HG02885 (cell line): ENCODE measurements around the gene CPN2.
A peak's percentile ranks its signal among the peaks of the same experiment; 100 is the strongest.

Experiments
- ATAC-seq: cut with Tn5 transposase; IDR thresholded peaks from one replicate; pipeline ENCODE4 v1.9.1; 2021; ENCODE audit warnings: mild to moderate bottlenecking; ENCODE audit not compliant: unreplicated experiment, poor library complexity

CPN2 gene

DNA sequence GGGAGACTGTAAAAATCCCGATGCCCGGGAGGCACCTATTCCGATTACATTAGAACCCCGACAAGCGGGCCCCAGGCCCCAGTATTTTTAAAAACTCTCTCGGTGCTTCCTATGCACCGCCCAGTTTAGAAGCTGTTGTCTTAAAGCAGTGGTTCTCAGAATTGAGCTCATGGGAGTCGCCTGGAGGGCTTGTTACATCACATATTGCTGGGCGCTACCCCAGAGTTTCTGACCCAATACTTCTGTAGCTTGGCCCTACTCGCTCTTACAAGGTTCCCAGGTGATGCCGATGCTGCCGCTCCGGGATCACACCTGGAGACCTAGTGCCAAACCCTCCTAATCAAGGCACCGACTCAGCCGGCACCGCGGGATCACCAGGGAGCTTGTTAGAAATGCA, 35.2 kb downstream of the CPN2 start:
- ATAC-seq, result peak; percentile 20

DNA sequence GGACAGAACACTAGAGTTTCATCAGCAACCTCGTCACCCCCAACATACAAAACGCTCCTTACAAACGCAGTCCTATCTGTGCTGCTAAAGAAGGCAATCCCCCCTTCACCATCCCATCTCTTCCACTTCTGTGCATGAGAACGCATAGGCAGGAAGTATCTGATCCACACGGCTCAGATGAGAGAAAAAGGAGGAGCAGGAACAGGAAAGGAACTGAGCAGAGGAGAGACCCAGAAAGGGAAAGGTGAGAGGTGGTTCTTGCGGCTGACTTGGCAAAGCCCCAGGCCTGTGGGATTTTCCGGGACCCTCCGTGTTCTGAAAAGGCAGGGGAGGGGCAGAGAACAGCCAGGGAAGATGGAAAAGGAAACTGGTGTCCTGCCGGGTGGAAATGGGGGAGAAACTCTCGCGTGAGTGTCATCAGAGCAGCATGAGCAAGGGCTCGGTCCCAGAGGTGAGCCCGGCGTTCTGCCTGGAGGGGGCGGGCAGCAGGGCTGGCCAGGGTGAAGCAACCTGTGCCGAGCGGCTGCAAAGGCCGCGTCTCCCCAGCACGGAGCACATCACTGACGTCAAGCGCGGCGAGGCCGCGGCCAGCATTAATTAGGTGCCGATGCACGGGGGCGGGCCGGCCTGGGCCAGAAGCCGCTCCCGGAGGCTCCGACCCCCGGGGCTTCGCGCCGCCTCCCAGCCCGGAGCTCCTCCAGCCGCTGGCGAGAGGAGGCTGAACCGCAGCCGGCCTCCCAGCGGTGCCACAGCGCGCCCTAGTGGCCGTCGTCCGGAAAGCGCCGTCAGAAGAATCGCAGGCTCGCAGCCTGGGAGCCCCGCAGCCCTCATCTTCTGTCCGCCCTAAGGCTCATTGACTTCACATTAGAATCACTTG, 35.8 kb downstream of the CPN2 start:
- ATAC-seq, result peak; percentile 92

DNA sequence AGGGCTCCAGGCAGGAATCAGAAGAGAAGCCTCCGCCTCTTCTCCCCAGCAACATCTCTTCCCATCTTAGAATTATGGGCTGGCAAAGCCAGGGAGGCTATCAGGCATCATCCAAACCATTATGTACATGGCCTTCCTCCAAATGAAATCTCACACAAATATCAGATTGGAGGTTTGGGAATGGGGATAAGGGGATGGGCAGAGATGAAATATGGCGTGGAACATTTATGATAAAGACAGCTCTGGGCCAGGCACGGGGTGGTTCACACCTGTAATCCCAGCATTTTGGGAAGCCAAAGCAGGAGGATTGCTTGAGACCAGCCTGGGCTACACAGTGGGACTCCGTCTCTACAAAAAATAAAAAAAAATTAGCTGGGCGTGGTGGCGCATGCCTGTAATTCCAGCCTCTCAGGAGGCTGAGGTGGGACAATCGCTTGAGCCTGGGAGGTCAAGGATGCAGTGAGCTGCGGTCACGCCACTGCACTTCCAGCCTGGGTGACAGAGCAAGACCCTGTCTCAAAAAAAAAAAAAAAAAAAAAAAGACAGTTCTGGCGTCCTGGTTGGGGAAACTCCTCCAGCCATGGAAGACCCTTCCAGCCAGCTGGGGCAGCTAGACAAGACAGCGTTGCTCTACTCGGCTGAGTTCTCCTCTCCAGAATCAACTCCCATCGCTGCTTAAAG, 36.6 kb downstream of the CPN2 start:
- ATAC-seq, result no peak

DNA sequence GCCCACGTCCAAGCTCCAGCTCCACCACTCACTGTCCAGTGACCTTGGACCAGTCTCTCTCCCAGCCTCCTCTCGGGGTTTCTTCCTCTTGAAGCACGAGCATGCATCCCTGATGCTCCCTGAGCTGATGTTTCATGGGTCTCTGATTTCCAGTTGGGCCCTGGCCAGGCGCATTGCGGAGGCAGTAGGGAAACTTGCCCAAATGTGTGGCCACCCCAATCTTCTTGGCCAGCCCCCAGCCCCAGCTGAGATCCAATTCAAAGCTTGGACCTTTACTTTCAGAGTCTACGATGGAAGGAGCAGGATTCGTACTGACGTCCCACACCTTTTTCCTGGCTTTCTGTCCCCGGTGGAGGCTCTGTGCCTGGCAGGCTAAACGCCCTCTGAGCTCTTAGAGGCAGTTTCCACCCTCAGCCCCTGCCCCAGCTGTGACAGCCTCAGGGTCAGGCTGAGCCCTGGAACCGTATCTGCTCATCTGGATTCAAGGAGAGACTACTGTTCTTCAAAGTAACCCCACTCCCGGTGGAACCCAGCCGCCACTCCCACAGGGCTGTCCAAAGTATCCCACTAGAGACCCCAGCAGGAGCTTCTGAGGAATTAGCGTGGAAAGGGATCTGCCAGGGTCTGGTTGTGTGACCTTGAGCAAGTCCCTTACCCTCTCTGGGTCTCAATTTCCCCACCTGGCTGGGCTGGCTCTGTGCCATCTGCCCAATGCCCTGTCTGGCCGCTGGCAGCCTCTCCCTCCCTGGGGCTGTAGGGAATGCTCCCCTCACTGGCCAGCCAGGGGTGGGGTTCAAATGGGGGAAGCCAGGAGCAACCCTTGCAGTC, 37.4 kb downstream of the CPN2 start:
- ATAC-seq, result no peak

DNA sequence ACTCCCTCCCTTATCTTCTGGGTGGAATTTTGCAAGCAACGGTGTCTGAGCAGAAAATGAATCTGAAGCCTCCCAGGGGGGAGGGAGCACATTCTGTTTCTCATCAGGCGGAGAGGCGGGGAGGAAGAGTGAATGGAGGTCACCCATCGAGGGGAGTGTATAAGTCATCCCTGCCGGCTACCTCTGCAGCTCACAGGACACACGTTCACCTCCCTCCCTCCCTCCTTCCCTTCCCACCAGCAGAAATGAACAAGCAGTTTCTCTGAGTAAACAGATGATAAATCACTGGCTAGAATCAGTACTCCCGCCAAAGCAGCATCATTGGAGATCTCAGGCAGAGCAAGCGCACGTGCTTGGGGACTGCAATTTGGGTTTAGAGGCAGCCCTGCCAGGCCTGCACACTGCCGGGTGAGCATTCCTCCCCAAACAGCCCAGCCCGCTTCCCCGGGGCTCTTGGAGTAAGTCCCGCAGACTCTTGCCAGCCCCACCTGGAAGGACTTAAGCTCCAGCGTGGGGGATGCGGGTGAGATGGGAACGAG, 38.3 kb downstream of the CPN2 start:
- no peak for ATAC-seq

DNA sequence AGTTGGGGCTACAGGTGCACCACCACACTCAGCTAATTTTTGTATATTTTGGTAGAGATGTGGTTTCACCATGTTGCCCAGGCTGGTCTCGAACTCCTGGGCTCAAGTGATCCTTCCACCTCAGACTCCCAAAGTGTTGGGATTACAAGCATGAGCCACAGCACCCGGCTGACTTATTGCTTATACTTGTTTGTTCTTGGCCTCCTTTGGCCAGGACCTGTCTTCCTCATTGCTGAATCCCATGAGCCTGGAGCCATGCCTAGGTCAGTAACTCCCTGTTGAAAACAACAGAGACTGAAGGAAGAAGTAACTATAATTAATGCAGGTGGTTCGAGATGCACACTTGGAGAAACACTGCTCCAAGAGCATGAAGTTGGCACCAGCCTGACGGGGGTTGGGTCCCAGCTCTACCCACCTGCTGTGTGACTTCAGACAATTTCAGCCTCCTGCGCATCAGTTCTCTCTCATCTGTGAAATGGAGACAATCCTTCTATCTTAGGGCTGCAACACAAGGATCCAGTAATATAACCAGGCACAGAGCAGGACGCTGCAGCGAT, 38.9 kb downstream of the CPN2 start:
- no peak for ATAC-seq

DNA sequence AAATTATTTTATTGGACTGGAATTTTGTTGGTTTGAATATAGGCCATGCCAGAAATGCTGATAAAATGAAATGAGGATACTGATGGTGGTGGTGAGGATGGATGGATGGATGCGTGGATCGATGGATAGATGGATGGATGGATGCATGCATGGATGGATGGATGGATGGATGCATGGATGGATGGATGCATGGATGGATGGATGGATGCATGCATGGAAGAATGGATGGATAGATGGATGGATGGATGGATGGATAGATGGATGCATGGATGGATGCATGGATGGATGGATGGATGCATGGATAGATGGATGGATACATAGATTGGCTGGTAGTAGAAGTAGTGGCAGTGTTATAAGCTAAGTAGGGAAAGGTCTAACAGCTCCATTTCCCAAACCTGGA, 40.1 kb downstream of the CPN2 start:
- ATAC-seq, result no peak

DNA sequence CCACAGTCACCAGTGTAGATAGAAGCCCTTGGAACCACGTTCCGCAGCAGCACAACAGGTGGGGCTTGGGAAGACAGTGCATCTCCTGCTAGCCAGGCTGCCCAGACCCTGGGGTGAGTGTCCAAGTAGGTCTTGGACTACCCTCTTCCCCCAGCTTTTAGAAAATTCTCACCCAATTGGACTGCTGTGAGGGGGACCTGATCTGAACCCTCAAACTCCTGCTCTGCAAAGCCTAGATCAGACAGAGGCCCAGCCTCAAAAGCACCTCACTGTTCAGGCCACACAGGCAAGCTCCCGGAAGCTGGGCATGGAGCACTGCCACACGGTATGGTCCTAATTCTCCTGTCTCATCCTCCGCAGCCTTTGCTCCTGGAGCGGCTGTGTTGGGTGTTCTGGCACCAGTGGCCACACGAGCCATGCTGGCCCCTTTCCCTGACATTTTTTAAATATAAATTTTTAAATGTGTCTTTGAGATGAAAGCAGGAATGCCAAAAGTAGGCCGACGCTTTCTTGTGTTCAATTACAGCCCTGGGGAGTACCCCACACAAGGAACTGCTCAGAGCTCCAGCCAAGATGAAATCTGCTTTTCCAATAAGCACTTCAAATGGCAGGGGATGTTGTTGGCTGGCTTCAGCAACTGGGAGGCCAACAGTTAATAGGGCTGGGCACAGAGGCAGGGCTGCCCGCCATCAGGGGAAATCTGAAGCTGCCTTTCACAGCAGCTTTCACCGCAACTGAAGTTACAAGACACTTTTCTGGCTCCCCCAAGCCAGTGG, 40.9 kb downstream of the CPN2 start:
- no peak for ATAC-seq

DNA sequence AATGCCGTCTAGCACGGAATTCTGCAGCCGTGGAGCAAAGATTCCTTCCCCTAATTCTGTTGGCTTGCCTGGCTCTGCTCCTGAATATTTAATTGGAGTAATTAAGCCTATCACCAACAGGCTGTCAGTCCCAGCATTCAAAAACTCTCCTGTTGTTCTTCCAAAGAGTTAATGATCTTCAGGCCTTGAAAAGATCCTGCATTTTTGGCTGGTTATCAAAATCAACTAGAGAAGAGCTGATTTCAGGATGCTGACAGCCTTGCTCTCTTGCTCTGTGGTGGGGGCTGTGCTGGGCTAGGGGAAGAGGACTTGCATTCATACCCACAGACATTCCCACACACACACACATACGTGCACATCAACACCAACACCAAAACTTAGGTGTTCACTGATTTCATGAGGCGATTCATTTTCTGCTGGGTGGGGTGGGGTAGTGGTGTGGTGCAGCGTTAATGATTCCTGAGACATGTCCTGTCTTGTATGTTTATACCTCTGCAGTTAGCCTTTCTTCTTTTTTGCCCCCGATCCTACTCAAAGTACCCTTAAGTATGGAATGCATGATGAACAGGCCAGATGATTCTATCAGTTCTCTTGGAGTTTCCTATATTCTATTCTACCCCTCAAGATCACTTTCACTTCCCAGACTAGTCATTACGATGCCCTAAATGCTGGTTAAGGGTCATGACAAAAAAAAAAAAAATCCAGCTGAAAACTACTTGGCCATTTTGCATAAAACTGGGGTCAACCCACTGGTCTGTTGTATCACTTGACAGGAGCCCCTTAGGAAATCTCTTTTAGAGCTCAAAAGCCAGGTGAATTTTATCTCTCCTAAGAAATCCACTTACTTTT, 42.3 kb downstream of the CPN2 start:
- ATAC-seq, result no peak

DNA sequence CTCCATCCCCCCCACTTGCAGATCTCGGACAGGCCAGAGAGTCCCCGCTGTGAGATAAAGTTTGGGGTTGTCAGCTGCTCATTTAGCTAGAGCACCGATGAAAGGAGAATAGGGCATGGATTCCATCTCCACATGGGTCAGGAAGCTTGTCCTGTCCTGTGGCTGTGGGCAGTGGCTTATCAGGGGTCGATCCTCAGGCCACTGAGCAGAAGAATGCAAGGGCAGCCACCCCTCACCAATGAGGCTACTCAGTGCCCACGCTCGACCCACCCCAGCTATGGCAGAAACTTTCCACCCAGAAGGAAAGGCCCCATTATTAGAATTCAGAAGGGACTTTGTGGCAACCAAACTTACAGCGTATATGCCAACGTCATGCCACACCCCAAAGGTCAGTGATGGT, 43.3 kb downstream of the CPN2 start:
- no peak for ATAC-seq

DNA sequence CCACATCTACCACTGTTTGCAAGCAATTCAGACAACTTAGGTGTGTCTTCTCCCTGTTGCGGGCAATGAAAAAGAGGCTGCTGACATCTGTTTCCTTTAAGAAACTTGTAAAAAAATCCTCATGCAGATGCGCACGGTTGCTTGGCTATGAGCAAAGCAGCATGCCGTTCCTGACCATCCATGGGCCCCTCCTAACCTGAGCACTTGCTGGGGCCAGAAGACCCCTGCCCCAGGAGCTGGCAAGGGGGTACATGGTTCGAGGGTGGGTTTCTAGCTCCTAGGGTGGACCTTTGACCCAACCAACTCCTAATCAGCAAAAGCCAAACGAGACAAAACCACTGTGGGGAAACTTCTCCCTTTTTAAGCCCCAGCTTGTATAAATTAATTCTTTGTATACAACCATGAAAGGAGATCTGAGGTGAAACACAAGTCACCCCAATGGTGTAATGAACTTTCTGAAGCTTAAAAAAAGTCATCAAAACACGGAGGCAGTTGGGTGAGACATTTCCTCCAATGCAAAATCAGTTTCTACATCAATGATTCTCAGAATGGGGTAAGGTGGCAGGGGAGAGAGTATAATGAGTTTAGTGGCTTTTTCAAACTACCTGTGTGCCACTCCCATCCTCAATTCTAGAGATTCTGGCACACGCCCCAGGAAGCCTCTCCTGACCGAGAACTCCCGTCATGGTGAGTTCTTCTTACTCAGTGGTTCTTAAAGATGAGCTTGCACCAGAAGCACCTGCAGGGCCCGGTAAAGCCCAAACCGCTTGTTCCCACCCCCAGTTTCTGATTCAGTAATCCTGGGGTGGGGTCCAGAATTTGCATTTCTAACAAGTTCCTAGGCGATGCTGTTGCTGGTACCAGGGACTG, 44.1 kb downstream of the CPN2 start:
- ATAC-seq, result peak; percentile 57

DNA sequence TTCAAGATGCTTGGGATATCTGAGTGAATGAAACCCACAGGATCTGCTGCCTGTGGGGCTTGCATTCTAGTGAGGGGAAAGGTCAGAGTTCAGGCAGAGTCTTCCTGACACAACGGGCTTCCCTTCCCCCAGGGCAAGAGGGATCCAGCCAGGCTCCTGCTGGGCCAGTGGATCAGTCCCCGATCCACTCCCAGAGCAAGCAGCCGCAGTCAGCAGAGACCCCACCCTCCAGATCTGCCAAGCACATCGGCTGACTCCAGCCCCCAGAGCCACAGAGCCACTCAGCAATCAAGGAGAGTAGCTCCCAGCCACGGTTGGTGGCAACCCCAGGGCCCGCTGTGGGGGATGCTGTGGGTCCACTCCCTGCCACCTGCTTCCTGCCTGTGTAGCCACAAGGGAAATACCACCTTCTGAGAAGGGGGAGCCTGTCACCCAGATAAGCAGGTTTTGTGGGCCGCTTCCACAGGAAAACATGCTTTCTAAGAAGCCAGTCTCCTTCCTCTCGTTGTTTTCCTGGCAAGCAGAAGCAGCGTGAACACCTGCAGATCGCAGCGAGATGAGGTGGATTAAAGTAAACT, 44.9 kb downstream of the CPN2 start:
- ATAC-seq, result peak; percentile 30

DNA sequence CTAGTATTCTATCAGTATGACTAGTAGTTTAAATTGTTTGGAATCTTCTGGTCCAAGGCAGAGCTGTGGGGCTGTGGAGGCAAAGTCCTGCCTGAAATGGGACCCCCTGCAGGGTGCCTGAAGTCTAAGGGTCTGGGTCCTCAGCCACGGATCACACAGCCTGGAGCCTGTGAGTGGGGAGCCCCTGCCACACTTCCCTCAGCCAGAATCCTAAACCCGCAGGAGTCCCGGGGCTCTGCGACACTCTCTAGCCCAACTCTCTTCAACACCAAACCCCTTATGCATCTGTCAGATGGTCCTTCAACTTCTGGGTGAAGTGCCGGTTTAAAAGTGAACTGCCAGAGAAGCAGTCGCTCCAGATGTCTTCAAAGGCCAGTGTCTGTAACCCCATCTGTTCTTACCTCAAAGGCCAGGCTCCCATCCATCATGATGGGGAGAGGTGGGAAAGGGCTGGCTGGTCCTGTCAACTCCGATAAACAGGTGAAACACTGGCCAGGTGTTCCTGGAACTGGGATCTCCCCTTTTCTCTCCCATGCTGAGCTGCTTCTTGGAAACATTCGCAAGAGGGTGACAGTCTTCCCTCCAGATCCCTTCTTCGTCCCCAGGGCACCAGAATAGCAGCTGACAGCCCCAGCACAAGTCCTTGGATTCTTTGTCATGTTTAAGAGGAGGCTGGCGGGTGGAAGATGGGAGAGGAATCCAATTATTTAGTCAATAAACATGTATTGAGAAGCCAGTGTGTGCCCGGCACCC, 45.6 kb downstream of the CPN2 start:
- ATAC-seq, result no peak

DNA sequence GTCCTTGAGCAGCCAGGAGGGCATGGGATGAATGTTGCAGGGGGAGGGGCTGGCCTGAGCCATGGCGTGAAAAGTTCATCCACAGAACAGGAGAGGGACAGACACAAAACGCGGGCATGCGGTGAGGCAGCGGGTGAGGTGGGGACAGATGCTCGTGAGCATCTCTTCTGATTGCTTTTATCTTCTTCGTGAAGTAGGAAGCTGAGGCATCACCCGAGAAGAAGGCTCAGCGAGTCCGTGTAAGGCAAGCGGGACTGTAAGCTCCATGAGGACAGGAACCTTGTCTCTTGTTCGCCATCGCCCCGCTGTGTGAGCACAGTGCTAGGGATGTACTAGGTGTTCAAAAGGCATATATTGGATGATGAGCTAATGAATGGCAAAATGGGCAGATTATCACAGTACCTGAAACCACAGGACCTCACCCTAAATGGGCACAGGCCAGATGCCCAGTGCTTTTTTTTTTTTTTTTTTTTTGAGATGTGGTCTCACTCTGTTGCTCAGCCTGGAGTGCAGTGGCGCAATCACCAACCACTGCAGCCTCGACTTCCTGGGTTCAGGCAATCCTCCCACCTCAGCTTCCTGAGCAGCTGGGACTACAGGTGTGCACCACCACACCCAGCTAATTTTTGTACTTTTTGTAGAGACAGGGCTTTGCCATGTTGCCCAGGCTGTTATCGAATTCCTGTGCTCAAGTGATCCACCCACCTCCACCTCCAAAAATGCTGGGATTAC, 46.8 kb downstream of the CPN2 start:
- ATAC-seq, result no peak

DNA sequence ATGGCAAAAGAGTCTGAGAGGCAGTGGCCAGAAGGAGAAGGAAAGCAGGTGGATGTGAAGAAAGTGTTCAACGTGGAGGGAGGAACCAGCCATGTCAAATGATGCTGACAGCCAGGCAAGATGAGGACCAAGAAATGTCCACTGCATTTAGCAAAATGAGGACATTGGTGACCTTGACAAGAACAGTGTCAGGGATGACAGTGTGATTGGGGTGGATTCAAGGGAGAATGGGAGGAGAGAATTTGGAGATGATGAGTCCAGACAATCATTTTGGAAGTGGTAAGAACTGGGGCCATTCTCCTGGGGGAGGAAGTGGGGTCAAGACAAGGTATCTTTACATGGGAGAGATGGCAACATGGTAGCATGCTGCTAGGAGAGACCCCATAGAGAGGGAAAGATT, 47.4 kb downstream of the CPN2 start:
- ATAC-seq, result no peak

DNA sequence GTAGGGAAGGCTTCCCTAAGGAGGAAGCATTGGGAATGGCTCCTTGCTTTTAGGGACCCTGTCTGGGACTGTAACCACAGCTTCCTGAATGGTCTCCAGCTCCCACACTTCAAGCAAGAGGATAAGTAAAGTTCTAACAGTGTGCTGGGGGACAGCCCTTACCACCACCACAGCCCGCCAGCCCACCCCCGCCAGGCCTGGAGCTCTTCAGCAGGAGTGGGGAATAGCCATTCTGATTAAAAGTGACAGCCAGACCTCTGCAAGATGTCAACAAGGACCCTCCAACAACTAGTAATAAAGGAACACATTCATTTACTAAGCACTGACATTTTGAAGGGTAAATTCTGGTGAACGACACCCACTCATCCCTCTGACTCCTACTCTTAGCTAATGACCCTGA, 49.4 kb downstream of the CPN2 start:
- ATAC-seq, result no peak
